ENCODE data around the gene RAB12.
"Not testable (repeated sequence)": the region's sequence is repeated elsewhere in the genome, so short reads cannot be mapped to it uniquely, and the experiment has no call there.

RAB12 gene

DNA sequence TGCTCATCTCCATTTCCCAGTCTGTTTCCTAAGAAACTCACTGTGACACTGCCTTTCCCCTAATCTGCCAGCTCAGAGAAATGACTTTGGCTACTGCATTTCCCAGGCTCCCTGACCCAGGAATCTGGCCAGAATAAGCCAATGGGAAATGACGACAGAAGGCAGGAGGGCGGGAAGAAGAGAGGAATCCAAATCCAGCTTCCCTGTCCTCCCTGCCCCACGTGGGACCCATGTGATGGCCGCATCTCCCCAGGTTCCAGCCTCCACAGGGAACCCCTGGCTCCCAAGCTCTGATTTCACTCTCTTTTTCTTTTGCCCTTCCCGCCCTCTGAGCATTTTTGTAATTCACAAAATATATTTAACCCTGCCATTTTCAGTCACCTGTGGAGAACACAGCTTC lies 37.8 kb upstream of the RAB12 start:
- no peaks in the 10 kb centered on the region for H3K27me3 ChIP-seq
- H3K4me3 ChIP-seq = no peak overlapping the region
- H3K36me3 ChIP-seq = no peaks in the 10 kb centered on the region
- no peaks in the 10 kb centered on the region for H3K9me3 ChIP-seq
- intact Hi-C loops (cut with DNase I; ENCODE audit: low total_unique reads) = no loop called here
- no peak overlapping the region for H3K27ac ChIP-seq
- TF ChIP-seq, protein P1, sequence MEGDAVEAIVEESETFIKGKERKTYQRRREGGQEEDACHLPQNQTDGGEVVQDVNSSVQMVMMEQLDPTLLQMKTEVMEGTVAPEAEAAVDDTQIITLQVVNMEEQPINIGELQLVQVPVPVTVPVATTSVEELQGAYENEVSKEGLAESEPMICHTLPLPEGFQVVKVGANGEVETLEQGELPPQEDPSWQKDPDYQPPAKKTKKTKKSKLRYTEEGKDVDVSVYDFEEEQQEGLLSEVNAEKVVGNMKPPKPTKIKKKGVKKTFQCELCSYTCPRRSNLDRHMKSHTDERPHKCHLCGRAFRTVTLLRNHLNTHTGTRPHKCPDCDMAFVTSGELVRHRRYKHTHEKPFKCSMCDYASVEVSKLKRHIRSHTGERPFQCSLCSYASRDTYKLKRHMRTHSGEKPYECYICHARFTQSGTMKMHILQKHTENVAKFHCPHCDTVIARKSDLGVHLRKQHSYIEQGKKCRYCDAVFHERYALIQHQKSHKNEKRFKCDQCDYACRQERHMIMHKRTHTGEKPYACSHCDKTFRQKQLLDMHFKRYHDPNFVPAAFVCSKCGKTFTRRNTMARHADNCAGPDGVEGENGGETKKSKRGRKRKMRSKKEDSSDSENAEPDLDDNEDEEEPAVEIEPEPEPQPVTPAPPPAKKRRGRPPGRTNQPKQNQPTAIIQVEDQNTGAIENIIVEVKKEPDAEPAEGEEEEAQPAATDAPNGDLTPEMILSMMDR (IDR thresholded peaks at IDR 0.05) = no peak
- DNase-seq = no peak
- no peaks in the 10 kb centered on the region for H3K4me1 ChIP-seq

DNA sequence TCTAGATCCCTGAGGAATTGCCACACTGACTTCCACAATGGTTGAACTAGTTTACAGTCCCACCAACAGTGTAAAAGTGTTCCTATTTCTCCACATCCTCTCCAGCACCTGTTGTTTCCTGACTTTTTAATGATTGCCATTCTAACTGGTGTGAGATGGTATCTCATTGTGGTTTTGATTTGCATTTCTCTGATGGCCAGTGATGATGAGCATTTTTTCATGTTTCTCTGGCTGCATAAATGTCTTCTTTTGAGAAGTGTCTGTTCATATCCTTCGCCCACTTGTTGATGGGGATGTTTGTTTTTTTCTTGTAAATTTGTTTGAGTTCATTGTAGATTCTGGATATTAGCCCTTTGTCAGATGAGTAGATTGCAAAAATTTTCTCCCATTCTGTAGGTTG lies 35.5 kb upstream of the RAB12 start:
- H3K4me1 ChIP-seq; DNase-seq; H3K4me3 ChIP-seq; intact Hi-C loops (cut with DNase I; ENCODE audit: low total_unique reads); H3K27ac ChIP-seq; H3K9me3 ChIP-seq; H3K27me3 ChIP-seq; H3K36me3 ChIP-seq: not testable (repeated sequence)

DNA sequence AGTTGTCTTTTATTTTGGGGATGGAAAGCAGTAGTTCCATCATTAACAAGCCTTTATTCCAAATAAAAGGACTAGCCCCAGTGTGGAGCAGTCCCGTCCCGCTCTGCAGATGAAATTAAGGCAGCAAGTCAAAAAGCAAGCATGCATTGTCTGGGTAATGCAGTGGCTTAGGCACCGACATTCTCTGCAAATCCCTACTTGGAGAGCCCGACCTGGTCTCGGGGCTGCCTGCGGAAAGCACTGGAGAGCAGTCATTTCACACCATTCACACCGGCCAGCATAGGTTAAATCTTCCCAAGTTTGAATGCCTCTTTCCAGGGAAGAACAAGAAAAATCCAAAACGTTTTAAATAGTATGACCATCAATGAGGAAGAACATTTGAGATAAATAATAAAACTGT lies 24.4 kb upstream of the RAB12 start:
- no peak overlapping the region for H3K4me3 ChIP-seq
- intact Hi-C loops (cut with DNase I; ENCODE audit: low total_unique reads) = no loop called here
- TF ChIP-seq, protein P1 (IDR thresholded peaks at IDR 0.05) = no peak

DNA sequence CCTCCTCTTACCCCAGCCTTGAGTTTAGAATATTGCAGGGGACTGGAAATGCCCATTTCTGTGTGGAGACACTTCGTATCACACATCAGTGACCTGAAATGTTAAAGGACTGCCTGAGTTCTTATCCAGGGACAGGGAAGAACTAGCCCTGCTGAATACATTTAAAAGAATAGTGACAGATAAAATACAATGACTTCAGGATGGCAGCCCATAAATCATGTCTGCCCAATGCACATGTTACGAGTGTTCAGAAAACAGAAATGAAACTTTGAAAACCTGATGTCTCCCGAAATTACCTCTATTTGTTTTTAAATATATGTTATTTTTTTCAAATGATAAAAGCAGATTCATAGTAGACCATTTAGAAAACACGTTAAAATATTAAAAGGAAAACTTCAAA lies 22.3 kb upstream of the RAB12 start:
- peaks cover 0 to 9% (median 0%) of the 10 kb centered on the region in 3 donors for H3K9me3 ChIP-seq
- H3K4me1 ChIP-seq = no peaks in the 10 kb centered on the region
- H3K27me3 ChIP-seq = no peaks in the 10 kb centered on the region
- DNase-seq = no peak
- H3K4me3 ChIP-seq = no peak overlapping the region
- TF ChIP-seq, protein P1 (IDR thresholded peaks at IDR 0.05) = no peak
- H3K27ac ChIP-seq = no peak overlapping the region
- intact Hi-C loops (cut with DNase I; ENCODE audit: low total_unique reads) = no loop called here
- H3K36me3 ChIP-seq = no peaks in the 10 kb centered on the region

More for the DNA sequence above, 24.4 kb upstream of the RAB12 start:
- H3K27ac ChIP-seq = no peak overlapping the region
- no peaks in the 10 kb centered on the region for H3K9me3 ChIP-seq
- H3K27me3 ChIP-seq = no peaks in the 10 kb centered on the region
- H3K4me1 ChIP-seq = no peaks in the 10 kb centered on the region
- no peaks in the 10 kb centered on the region for H3K36me3 ChIP-seq
- DNase-seq = no peak

DNA sequence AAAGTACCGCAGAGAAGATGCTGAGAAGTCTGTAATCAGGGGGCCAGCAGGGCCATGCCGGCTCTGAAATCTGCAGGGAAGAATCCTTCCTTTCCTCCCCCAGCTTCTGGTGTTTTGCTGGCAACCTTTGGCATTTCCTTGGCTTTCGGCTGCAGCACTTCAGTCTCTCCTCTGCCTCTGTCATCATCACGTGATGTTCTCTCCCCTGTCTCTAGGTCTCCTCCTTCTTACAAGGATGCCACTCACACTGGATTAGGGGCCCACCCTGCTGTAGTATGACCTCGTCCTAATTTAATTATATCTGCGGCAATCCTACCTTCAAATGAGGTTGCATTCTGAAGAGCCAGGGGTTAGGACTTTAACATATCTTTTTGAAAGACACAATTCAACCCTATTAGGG lies 13.8 kb upstream of the RAB12 start:
- Histone ChIP-seq H3K27ac (no peak overlapping the region), H3K27me3 (no peaks in the 10 kb centered on the region), H3K36me3 (no peaks in the 10 kb centered on the region), H3K4me1 (no peaks in the 10 kb centered on the region), H3K4me3 (no peak overlapping the region), H3K9me3 (peaks cover 0 to 4% (median 0%) of the 10 kb centered on the region in 3 donors)
- DNase-seq = no peak
- TF ChIP-seq, protein P1 (IDR thresholded peaks at IDR 0.05) = no peak
- intact Hi-C loops (cut with DNase I; ENCODE audit: low total_unique reads) = loop anchor here (10.0 kb wide), 1 partner anchor 511 kb away; no protein-coding TSS in a partner anchor

DNA sequence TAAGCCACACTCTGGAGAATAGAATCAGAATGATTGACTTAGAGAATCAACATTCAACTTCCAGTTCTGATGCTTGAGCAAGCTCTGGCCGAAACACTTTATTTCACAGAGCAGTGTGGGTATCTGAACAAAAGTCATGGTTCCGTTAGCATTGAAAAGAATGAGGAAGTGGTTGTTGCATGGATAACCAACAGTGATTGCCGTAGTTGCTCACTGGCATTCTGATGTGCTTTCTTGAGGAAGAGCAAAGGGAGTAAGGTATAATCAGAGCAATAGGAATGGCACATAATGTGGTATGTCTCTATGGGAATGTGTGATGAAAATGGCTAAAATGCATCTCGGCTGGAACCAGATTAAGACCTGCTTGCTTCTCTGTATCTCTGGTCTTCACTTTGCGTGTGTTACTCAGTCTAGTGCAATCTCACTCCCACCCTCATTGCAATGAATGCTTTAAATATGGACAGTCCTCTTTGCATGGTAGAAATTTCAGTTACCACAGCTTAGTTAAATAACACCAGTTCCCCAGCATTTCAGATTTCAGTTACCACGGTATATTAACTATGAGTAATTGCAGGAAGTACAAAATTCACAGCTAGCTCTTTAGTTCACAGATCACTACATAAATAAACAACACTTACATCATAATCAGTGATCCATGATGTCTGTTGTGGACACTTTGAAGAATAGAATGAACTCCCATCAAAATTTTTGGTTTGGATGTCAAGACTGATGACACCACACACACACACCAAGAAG lies 7.8 kb upstream of the RAB12 start:
- H3K4me3 ChIP-seq = no peak overlapping the region
- no peaks in the 10 kb centered on the region for H3K27me3 ChIP-seq
- H3K27ac ChIP-seq = no peak overlapping the region
- intact Hi-C loops (cut with DNase I; ENCODE audit: low total_unique reads) = no loop called here
- H3K4me1 ChIP-seq = no peaks in the 10 kb centered on the region
- TF ChIP-seq, protein P1 (IDR thresholded peaks at IDR 0.05) = no peak
- no peaks in the 10 kb centered on the region for H3K9me3 ChIP-seq
- no peaks in the 10 kb centered on the region for H3K36me3 ChIP-seq
- no peak for DNase-seq

Data from tibial artery (tissue), 4 donors.